Fibroblast of lung (primary cell): Measurements from ENCODE around the gene ZNF730. TPM values are rescaled to one million over a fixed set of nuclear protein-coding genes. Genes with fewer than 3 reads are reported as not detected.

ENCODE experiments used
- DNase-seq, 2 donors: peaks; one replicate each; pipeline versions ENCODE4 v3.0.0 to v3.0.0-alpha.2; 2010; ENCODE audit warnings: low read depth in 2 of 2
- H2AFZ ChIP-seq: 2 replicates; pipeline ENCODE4 v1.5.1; 2012; ENCODE audit warnings: low read length, control low read depth, inconsistent platforms
- H3K27ac ChIP-seq: 2 replicates; pipeline ENCODE4 v1.5.1; 2011; ENCODE audit warnings: low read length, control low read depth; ENCODE audit not compliant: insufficient read depth
- H3K27me3 ChIP-seq: 2 replicates; pipeline ENCODE4 v1.5.1; 2011; ENCODE audit warnings: mild to moderate bottlenecking, low read length; ENCODE audit not compliant: control insufficient read depth, insufficient read depth
- H3K36me3 ChIP-seq: 2 replicates; pipeline ENCODE4 v1.5.1; 2011; ENCODE audit warnings: low read length; ENCODE audit not compliant: control insufficient read depth, insufficient read depth
- H3K4me1 ChIP-seq: 2 replicates; pipeline ENCODE4 v1.5.1; 2011; ENCODE audit warnings: low read length; ENCODE audit not compliant: control insufficient read depth, insufficient read depth; ENCODE audit errors: extremely low read depth
- H3K4me2 ChIP-seq: 2 replicates; pipeline ENCODE4 v1.5.1; 2011; ENCODE audit warnings: low read length, control low read depth; ENCODE audit not compliant: insufficient read depth; ENCODE audit errors: extremely low read depth
- H3K4me3 ChIP-seq, 4 experiments: fragments of 200-600 bp in 1 of 4; sonication (generic) in 1 of 4; replicated peaks in 1 of 4; 2 replicates each; pipeline ENCODE4 v1.5.1; 2011 to 2016; ENCODE audit warnings: low read length in 4 of 4, low read depth in 3 of 4, mild to moderate bottlenecking in 3 of 4, control low read depth in 2 of 4, inconsistent platforms in 1 of 4, mixed read lengths in 1 of 4; ENCODE audit not compliant: insufficient read depth in 1 of 4; ENCODE audit errors: control extremely low read depth in 1 of 4
- H3K79me2 ChIP-seq: 2 replicates; pipeline ENCODE4 v1.5.1; 2012; ENCODE audit warnings: mild to moderate bottlenecking, low read length, inconsistent platforms; ENCODE audit not compliant: control insufficient read depth, insufficient read depth
- H3K9ac ChIP-seq: 2 replicates; pipeline ENCODE4 v1.5.1; 2011; ENCODE audit warnings: mild to moderate bottlenecking, low read length, control low read depth; ENCODE audit not compliant: insufficient read depth
- H3K9me3 ChIP-seq: 2 replicates; pipeline ENCODE4 v1.5.1; 2012; ENCODE audit warnings: low read depth, low read length; ENCODE audit not compliant: control insufficient read depth, insufficient read depth
- H4K20me1 ChIP-seq: 2 replicates; pipeline ENCODE4 v1.5.1; 2011; ENCODE audit warnings: low read length; ENCODE audit not compliant: control insufficient read depth, insufficient read depth; ENCODE audit errors: extremely low read depth
- CTCF ChIP-seq, 2 donors: IDR thresholded peaks in 1 of 2; conservative IDR thresholded peaks in 1 of 2; 1 replicate in 1 of 2; 2 replicates in 1 of 2; pipeline ENCODE4 v1.5.1; 2011 to 2012; ENCODE audit warnings: low read length in 2 of 2, control low read depth in 1 of 2, inconsistent platforms in 1 of 2, low read depth in 1 of 2, mild to moderate bottlenecking in 1 of 2
- EZH2 ChIP-seq: IDR thresholded peaks from 2 replicates; pipeline ENCODE4 v1.5.1; 2012; ENCODE audit warnings: low read length, control low read depth, mild to moderate bottlenecking; ENCODE audit errors: missing control alignments
- polyA plus RNA-seq, 2 donors: library from polyadenylated mRNA; depleted of rRNA in 1 of 2; stranded (reverse) in 1 of 2; unstranded in 1 of 2; fragments of >200 nt; gene quantifications; 2 replicates each; pipeline ENCODE4 v1.2.1, GENCODE V29; 2011 to 2012; ENCODE audit warnings: missing spikeins in 1 of 2
- total RNA-seq: library from RNA; depleted of rRNA; stranded (reverse); fragments of >200 nt; gene quantifications from 2 replicates; pipeline ENCODE4 v1.2.1, GENCODE V29; 2014

ZNF730 gene
- total and polyA plus RNA-seq, 2 donors (not counting 1 experiment from before 2014, with no cell fraction given): 0.66 to 1.3 TPM

GRCh38 chr19:23095418-23095817 lies 21.4 kb upstream of the ZNF730 start:
- no peak overlapping the region for H2AFZ ChIP-seq
- no peak overlapping the region for H3K4me2 ChIP-seq
- H3K9me3 ChIP-seq: no peaks in the 10 kb centered on the region
- H3K27ac ChIP-seq: no peak overlapping the region
- H3K9ac ChIP-seq: no peak overlapping the region
- DNase-seq: no peak
- H3K27me3 ChIP-seq: no peaks in the 10 kb centered on the region
- H4K20me1 ChIP-seq: no peaks in the 10 kb centered on the region
- H3K36me3 ChIP-seq: no peaks in the 10 kb centered on the region
- TF ChIP-seq EZH2 (no peak), CTCF (conservative IDR thresholded peaks at IDR 0.05 in 1 of 2, IDR thresholded peaks at IDR 0.05 in 1 of 2; ENCODE audit: low read depth in 1 of 2, low read length in 2 of 2) (no peak)
- no peaks in the 10 kb centered on the region for H3K4me1 ChIP-seq
- no peaks in the 10 kb centered on the region for H3K79me2 ChIP-seq
- no peak overlapping the region for H3K4me3 ChIP-seq

GRCh38 chr19:23098286-23098685 lies 18.5 kb upstream of the ZNF730 start:
- Histone ChIP-seq H3K27ac (no peak overlapping the region), H3K79me2 (no peaks in the 10 kb centered on the region), H2AFZ (no peak overlapping the region), H3K4me1 (no peaks in the 10 kb centered on the region), H3K36me3 (no peaks in the 10 kb centered on the region), H3K27me3 (no peaks in the 10 kb centered on the region), H3K4me2 (no peak overlapping the region), H3K9me3 (no peaks in the 10 kb centered on the region), H3K9ac (no peak overlapping the region), H4K20me1 (no peaks in the 10 kb centered on the region), H3K4me3 (no peak overlapping the region)
- DNase-seq: no peak
- TF ChIP-seq CTCF (conservative IDR thresholded peaks at IDR 0.05 in 1 of 2, IDR thresholded peaks at IDR 0.05 in 1 of 2; ENCODE audit: low read depth in 1 of 2, low read length in 2 of 2): no peak

GRCh38 chr19:23098988-23099387 lies 17.8 kb upstream of the ZNF730 start:
- no peak overlapping the region for H3K9ac ChIP-seq
- H3K4me1 ChIP-seq: no peaks in the 10 kb centered on the region
- TF ChIP-seq EZH2: no peak
- TF ChIP-seq CTCF (conservative IDR thresholded peaks at IDR 0.05 in 1 of 2, IDR thresholded peaks at IDR 0.05 in 1 of 2; ENCODE audit: low read depth in 1 of 2, low read length in 2 of 2): no peak
- H2AFZ ChIP-seq: no peak overlapping the region
- H3K27me3 ChIP-seq: no peaks in the 10 kb centered on the region
- peak in 1 of 2 donors; percentile 19 for DNase-seq
- H4K20me1 ChIP-seq: no peaks in the 10 kb centered on the region
- no peaks in the 10 kb centered on the region for H3K79me2 ChIP-seq
- no peak overlapping the region for H3K4me2 ChIP-seq
- H3K4me3 ChIP-seq: no peak overlapping the region
- H3K27ac ChIP-seq: no peak overlapping the region
- H3K9me3 ChIP-seq: no peaks in the 10 kb centered on the region
- no peaks in the 10 kb centered on the region for H3K36me3 ChIP-seq
